NOMO-1 (cell line): Measurements from ENCODE around the gene CIB4.

Experiments
- DNase-seq, 2 experiments: peaks; one replicate each; lab custom pipeline; 2025; ENCODE audit not compliant: unreplicated experiment in 2 of 2; lab: John Stamatoyannopoulos, UW

Gene CIB4

GRCh38 chr2:26558271-26559043 lies 82.7 kb downstream of the CIB4 start:
- DNase-seq = no peak

GRCh38 chr2:26557244-26557925 lies 83.8 kb downstream of the CIB4 start:
- DNase-seq = no peak

DNA sequence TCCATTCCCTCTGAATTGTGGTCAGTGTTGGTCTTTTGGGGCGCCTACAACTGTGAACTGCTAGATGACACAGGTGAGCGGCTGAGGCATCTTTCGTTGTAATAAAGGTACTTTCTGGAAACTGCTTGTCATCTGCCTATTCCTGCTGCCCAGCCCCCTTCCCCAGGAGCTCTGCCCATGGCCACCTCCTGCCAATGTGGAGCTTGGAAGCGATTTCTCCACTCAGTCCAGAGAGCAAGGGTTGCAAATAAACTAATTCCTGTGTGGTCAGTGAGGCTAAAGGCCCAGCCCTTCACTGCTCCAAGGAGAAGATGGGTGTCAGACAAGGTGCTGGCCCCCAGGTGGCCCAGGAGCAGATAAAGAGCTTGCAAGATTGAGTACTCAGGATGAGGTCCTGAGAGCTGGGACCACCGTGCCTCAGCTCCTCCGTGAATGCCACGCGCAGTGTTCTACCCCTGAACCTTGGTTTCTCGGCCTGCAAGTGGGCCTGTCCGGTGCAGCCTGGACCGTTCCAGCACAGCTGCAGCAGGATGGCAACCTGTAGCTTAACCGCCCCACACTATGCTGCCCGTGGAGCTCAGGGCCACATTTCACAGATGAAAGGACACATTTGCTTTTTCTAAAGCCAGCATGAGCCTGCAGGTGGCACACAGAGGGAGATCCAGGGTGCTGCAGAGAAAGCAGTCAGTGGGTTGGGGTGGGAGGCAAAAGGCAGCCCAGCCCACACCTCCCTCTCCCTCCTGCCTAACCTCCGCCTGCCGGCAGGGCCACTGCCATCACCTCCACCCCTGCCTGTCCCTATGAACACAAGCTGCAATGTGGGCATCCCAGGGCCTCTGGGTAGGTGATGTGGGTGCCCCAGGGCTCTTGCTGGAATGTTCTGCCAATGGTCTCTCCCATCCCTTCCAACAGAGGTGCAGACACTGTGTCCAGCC lies 84.6 kb downstream of the CIB4 start:
- no peak for DNase-seq

DNA sequence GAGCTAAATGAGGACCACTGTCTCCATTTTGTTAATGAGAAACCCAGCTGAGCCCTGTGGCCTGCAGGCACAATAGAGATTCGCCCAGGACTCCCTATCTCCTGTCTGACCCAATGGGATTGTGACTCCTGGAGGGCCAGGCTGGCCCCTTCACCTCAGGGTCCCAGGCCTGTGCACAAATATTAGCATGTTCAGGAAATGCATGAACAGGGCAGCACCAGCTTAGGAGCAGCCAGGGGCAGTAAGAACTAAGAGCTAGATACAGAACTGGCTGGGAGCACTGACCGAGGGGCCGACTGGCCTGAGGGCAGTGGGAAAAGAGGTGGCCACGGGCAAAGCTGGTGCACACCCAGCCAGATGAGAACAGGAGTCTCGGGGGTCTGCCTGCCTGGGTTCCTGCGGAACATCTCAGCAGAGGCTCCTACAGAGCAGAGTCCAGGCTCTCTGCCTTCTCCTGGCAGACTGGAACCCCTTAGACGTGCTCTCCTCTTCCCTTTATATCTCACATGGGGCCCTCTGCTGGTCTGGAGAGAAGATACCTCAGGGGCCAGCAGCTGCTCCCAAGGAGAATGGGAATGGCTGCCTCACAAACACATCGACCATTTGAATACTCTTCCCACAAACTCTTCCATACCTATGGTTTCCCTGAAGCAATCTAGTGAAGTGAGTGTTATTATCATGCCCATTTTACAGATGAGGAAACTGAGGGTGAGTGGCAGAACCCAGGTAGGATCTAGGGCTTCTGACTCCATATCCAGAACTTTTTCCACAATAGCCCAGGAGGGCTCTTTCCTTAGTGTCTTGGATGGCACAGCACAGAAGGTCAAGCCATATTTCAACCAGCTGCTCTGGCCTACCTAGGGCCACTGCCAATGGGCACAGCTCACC lies 85.7 kb downstream of the CIB4 start:
- no peak for DNase-seq

- DNase-seq = no peak
Measured at GRCh38 chr2:26552641-26553374, 88.4 kb downstream of the CIB4 start.

DNA sequence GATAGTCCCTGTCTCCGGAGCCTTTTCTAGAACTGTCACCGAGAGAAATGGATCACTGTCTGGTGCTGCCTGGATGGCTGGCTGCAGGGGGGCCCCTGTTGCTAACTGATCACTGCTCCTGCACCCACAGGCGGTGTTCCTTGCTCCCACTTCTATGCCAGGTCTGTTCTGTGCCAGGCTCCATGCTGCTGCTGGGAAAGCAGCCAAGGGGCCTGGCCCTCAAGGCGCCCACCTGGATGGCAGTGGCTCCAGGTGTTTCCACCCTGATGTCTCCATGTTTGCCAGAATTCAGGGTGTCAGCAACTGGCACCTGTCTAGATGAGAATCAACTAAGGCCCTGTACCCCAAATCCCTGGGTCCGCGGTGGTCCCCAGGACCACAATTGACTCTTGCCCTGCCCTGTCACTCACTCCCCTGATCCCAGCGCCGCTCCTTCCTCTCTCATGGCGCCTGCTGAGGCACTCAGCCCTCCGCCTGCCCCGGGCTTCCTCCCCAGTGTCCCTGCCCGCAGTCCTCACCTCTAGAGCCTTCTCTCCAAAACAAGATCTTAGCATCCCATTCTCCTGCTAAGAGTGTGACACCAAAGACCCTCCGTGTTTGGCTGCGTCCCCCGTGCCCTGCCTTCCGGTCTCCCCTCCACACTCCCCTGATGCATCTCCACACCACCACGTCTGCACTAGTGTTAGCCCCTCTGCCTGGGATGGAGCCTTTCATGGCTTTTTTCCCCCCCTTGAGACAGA lies 90.7 kb downstream of the CIB4 start:
- DNase-seq = no peak

DNA sequence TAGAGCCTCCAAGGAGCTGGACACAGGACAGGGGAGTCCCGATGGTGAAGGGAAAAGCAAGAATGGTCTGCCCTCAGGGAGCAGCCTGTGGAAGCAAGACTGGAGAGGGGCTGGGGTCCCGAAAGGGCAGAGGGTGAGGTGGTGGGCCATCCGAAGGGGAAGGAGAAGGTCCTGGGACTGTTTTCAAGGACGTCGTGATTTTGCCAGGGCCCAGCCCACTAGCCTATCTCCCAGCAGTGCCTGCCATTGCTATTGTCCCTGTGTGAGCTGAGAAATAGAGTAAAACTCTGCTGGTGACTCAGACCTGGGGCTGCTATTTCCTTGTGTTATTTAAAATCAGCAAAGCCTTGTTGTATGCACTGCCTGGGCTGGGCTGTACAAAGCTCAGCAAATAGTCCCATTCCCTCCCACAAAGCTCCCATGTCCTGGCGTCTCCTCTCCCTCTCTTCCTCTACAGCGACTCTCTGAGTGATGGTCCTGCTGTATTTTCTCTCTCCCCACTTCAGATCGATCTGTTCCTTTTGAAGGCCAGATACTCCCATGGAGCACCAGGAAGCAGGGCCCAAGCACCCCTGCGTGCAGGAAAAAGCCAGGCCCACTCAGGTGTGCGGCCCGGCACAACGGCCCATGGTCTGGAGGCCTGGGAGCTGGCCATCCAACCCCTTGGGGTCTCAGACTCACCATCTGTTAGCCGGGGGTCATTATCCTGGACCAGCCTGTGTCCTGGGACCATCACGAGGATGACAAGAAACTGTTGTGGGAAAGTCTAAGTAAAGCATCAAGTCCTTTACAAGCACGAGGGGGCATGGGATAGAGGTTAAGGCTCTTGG lies 98.3 kb downstream of the CIB4 start:
- DNase-seq = no peak

DNA sequence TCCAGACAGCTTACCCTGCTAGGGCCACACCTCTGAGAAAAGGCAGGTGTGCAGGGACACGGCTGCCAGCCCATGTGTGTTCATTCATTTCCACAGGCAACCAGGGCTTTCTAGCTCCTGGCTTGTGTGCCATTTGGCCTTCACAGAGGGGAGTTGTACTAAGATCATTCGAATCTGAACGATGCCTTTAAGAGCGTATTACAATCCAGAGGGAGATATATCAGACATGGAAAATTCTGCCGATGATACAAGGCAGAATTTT lies 99.0 kb downstream of the CIB4 start:
- no peak for DNase-seq

- no peak for DNase-seq
Measured at GRCh38 chr2:26541401-26542193, 99.6 kb downstream of the CIB4 start.

- DNase-seq = no peak
Measured at GRCh38 chr2:26540961-26541360, 100.2 kb downstream of the CIB4 start.

DNA sequence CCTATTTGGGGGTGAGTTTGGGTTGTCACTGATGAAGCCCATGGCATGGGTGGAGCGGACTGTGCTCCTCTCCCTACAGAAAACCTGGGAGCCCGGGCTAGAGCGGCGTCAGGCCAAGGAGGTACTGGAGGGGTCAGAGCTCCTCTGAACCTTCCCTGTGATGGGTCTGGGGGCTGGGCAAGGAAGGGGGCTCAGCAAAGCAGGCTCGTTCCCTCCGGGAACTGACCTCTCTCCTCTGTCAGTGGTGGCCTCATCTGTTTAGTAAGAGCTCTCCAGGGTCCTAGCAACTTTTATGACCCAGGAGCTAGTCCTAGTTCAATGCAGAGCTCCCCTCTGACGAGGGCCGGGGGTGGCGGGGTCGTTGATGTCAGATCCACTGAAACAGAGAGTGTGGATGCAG lies 100.9 kb downstream of the CIB4 start:
- no peak for DNase-seq

GRCh38 chr2:26537826-26538475 lies 103.2 kb downstream of the CIB4 start:
- DNase-seq = no peak

DNA sequence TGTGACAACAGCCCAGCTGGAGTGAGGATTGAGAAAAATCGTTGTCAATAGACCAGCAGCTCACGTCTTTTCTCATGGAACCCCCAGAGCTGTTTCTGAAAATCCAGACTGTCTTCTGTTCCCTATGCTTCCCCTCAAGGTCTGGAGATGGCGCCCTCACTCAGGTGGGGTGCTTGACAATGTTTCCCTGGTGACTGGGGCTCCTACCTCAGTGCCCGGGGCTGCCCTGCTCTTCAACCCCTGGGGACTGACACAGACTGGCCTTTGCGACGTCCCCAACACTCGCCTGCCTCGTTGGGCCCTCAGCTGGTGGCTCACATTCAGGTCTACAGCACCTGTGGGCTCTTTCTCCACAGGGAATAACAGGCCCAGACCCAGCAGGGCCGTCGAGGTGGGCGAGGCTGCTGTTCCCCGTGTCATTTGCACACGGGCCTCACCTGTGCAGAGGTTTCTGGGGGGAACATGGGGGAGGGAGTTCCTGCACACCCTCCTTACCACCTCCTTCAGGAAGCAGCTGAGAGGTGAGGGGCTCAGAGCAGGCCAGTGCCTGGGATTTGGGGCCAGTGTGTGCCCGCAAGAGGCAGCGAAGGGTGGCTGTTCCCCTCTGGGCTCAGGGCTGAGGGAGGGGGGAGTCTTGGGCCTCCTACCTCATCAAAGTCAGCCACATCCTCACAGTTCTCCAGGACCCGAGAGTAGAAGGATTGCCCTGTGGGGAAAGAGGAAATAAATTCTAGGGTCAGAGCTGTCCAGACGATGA lies 103.9 kb downstream of the CIB4 start:
- no peak for DNase-seq

DNA sequence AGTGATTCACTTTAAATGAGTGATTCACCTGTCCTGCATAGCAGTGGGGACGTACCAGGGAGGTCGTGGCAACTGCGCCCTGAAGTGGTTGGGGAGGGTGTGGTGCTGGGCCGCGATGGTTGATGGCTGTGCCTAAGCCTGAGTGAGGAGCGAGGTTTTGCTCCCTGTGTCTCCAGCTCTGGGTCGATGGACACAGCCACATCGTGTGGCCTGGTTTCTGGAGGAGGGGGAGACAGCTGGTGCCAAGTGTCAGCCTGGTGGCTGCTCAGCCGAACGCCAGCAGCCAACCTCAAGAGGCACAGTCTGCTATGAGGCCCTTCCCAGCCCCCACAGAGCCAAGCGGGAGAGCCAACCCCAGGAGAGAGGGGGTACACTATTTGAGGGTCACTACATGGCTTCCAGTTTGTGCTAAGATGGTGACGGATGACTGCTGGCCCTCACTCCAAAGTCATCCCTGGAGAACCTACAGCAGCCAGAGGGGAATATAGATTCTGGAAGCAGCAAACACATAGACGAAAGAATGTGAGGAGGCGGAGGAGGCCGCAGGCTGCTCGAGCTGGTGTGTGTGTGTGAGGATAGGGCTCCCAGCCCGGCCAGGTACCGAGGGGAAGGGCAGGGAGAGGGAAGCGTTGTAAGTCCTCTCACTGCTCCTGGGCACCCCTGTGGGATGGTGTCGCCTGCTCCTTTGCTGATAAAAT lies 104.6 kb downstream of the CIB4 start:
- no peak for DNase-seq

DNA sequence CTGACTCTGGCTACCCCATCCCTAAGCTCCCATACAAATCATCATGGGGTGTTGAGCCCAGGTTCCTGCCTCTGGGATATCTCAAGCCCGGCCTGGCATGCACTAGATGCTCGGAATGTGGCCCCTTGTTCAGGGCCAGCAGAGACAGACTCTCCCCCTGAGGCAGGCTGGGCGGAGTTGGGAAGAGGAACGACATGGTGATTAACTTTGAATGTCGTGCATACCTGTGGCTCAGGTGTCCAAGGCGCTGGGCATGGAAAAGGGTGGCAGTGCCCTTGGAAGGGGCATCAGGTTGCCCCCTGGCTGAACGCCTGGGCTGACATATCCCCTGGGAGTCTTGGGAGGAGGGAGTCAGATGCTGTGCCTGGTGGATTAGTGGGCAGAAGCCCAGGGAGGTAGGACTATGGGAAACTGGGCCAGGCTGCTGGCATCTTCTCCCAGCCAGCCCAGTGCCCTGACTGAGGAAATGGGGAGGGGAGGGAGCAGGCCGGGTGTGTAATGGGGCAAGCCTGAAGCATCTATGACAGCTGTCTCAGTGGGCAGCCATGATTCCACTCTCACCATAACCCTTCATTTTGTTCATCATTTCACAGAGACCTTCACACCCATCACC lies 105.4 kb downstream of the CIB4 start:
- no peak for DNase-seq
